ENCODE measurements around the gene MROH9. TPM values are rescaled to one million over a fixed set of nuclear protein-coding genes. Genes with fewer than 3 reads are reported as not detected.

Gene MROH9
- total and polyA plus RNA-seq, 2 of the 8 experiments (the other 6 are each of a cell fraction or from before 2014, with no cell fraction given) = not detected

DNA sequence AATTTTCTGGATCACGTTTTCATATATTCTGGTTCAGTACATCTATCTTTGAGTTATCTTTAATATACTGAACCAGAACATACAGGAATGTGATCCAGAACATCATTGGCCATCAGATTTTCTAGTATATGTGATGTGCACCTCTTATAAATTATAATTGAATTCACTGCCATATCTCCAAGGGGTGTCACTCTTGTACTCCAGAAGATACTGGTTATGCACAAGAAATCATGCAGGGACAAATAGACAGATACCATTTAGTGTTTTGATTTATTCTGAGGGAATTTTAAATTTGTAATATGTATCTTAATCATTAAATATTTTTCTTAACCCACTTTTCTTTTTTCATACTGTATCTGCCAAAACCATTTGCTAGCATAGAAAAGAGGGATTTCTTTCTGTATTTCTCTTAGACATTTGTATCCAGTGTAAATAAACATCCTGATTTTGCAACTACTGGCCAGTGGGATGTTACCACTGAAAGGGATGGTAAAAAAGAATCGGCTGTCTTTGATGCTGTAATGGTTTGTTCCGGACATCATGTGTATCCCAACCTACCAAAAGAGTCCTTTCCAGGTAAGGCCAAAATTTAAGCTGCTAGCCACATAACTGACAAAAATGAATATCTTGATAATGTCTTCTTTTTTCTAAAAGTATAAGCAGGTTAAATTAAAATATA lies 172.1 kb downstream of the MROH9 start:
- ChIA-PET CTCF (ENCODE audit: partially characterized antibody) (no interaction called here), POLR2A (ENCODE audit: partially characterized antibody) (no interaction called here)
- H2BK12ac ChIP-seq (ENCODE audit: low read depth, low read length) = no peak overlapping the region
- H2BK20ac ChIP-seq (ENCODE audit: low read length) = no peak overlapping the region
- no peak overlapping the region for H3K4me3 ChIP-seq (ENCODE audit: extremely low read depth in 1 of 4, insufficient read depth in 2 of 4, low read depth in 3 of 4, low read length in 4 of 4)
- H2BK15ac ChIP-seq (ENCODE audit: low read length) = no peak overlapping the region
- no peak overlapping the region for H3K56ac ChIP-seq (replicated peaks; ENCODE audit: insufficient read length, low read depth, low read length)
- no peaks in the 10 kb centered on the region for H3K9me3 ChIP-seq (ENCODE audit: insufficient read depth in 2 of 2, low read depth in 1 of 2, low read length in 1 of 2)
- TF ChIP-seq SIN3A (conservative IDR thresholded peaks at IDR 0.05 in 1 of 2, IDR thresholded peaks at IDR 0.05 in 1 of 2; ENCODE audit: low read depth in 1 of 2, low read length in 2 of 2) (no peak), RBBP5 (IDR thresholded peaks at IDR 0.05; ENCODE audit: borderline replicate concordance, low read depth, low read length) (no peak), SIX5 (IDR thresholded peaks at IDR 0.05; ENCODE audit: low read depth, low read length) (no peak), JUND (IDR thresholded peaks at IDR 0.05; ENCODE audit: low read length) (no peak)
- H2BK5ac ChIP-seq (ENCODE audit: low read depth, low read length) = no peak overlapping the region
- FAIRE-seq = no peak
- no peaks in the 10 kb centered on the region for H3K23me2 ChIP-seq (ENCODE audit: low read depth, low read length)
- H3K27me3 ChIP-seq (replicated peaks in 1 of 4; ENCODE audit: control insufficient read depth in 3 of 4, extremely low read depth in 1 of 4, insufficient read depth in 3 of 4, low read length in 3 of 4) = no peaks in the 10 kb centered on the region
- no peaks in the 10 kb centered on the region for H4K20me1 ChIP-seq (replicated peaks in 1 of 2; ENCODE audit: control insufficient read depth in 1 of 2, insufficient read depth in 2 of 2, low read length in 2 of 2)
- H3K79me2 ChIP-seq (ENCODE audit: control insufficient read depth in 1 of 2, insufficient read depth in 2 of 2, low read length in 2 of 2) = no peaks in the 10 kb centered on the region
- peaks cover 0 to 3% (median 0%) of the 10 kb centered on the region in 4 experiments; a peak in 1 of 7 replicates for H3K4me1 ChIP-seq (replicated peaks in 1 of 4; ENCODE audit: control insufficient read depth in 3 of 4, insufficient read depth in 4 of 4, low read length in 3 of 4)
- H3K18ac ChIP-seq (ENCODE audit: extremely low read depth, low read length) = no peak overlapping the region
- no peak overlapping the region for H3K4me2 ChIP-seq (ENCODE audit: insufficient read depth in 1 of 2, low read depth in 2 of 2, low read length in 2 of 2)
- no peak overlapping the region for H3K14ac ChIP-seq (ENCODE audit: insufficient read length)
- H3K27ac ChIP-seq (ENCODE audit: low read depth, low read length) = no peak overlapping the region
- H2AFZ ChIP-seq (ENCODE audit: low read length) = no peak overlapping the region
- no peak overlapping the region for H3K4ac ChIP-seq (replicated peaks; ENCODE audit: insufficient read length, low read depth, low read length)
- no peak overlapping the region for H3K9ac ChIP-seq (replicated peaks in 1 of 4; ENCODE audit: extremely low read depth in 1 of 4, low read depth in 3 of 4, low read length in 3 of 4)
- no peak overlapping the region for H2BK120ac ChIP-seq (replicated peaks; ENCODE audit: low read depth, low read length)
- H4K5ac ChIP-seq (ENCODE audit: insufficient read length, low read depth, low read length) = no peak overlapping the region
- no peak for DNase-seq (ENCODE audit: low read depth in 1 of 2, low spot score in 2 of 2)
- H2AK5ac ChIP-seq (ENCODE audit: low read depth, low read length) = no peak overlapping the region
- no peaks in the 10 kb centered on the region for H3K79me1 ChIP-seq (ENCODE audit: low read depth, low read length)
- no peak overlapping the region for H4K91ac ChIP-seq (replicated peaks; ENCODE audit: insufficient read length, low read length)
- 85% methylated on average over 3 of the region's 3 CpGs; no CpG with 5 or more reads in 1 of the 2 experiments for WGBS, 2 experiments (ENCODE audit: extremely low coverage in 1 of 2, insufficient coverage in 1 of 2, insufficient read length in 1 of 2, insufficient replicate concordance in 2 of 2, low coverage in 1 of 2, low lambda C conversion rate in 2 of 2, missing lambda C conversion rate in 1 of 2)
- H3K23ac ChIP-seq (ENCODE audit: insufficient read length) = no peak overlapping the region
- no peaks in the 10 kb centered on the region for H3K36me3 ChIP-seq (ENCODE audit: control insufficient read depth in 2 of 4, insufficient read depth in 4 of 4, low read length in 3 of 4)
- no peak overlapping the region for H4K8ac ChIP-seq (ENCODE audit: extremely low read depth, insufficient read depth, low read length)
